ENCODE data around the gene SOWAHB.
"Not testable (repeated sequence)": the region's sequence is repeated elsewhere in the genome, so short reads cannot be mapped to it uniquely, and the experiment has no call there.

The SOWAHB gene

DNA sequence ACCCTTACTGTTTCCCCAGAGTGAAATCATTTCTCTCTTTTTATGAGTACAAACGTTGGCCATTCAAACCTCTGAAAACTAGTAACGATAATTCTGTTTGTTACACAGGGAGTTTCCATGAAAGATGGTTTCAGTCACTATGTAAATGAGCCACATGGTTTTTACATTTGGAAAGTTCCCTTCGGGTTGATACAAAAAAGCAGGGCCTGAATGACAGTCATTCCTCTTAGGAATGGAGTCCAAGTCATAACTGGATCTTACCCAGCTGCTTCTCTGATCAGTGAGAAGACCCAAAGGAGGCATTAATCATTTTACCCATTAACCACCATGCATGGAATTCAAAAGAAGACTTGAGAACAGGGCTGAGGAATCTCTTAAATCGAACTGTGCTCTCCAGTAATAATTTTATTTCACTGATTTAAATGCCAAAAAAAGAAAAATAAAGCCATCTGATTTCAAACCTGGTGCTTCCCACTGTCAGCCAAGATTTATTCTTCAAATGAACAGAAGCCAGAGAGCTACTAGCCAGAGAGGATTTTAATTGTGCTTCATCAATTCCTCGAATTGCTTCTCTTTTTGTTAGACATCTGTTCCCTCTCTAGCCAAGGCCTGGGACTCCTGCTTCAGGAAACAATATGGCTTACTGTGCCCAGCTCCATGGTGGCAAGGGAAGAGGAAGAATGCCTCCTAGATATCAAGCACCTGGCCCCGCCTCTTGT is 3.2 kb downstream of the SOWAHB start:
- DNase-seq = no peak

DNA sequence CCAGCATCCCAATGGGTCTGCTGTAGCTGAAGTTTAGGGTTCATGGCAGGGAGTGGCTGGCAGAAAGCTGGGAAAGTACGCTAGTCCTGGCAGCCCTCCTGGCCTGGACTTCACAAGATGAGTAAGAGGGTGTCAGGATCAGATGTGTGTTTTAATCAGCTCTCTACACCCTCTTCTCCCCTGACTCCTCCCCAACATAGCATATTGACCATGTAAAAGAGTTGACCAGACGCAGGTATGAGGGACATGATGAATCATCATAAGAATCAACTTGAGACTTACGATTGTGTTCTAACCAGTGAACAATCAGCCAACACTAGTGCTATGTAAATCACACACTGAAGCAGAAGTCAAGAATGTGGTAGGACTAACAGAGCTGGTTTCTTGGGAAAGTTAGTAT is 5.3 kb downstream of the SOWAHB start:
- no peak for DNase-seq

DNA sequence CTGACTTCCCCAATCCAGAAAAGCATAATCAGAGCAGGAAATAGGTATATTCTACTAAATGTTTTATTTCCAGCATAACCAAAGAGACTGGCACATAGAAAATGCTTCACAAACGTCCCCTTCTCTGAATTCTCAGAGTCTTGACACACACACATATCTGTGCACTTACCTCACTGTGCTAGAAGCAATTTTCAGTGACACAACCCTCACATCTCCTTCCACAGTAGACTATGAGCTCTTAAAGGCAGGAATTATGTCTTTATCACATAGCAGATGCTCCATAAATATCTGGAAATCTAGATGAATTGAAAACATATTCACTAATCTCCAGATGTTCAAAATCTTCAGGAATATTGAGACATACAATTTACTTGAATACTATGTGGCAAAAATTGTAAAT is 5.9 kb downstream of the SOWAHB start:
- DNase-seq = no peak

DNA sequence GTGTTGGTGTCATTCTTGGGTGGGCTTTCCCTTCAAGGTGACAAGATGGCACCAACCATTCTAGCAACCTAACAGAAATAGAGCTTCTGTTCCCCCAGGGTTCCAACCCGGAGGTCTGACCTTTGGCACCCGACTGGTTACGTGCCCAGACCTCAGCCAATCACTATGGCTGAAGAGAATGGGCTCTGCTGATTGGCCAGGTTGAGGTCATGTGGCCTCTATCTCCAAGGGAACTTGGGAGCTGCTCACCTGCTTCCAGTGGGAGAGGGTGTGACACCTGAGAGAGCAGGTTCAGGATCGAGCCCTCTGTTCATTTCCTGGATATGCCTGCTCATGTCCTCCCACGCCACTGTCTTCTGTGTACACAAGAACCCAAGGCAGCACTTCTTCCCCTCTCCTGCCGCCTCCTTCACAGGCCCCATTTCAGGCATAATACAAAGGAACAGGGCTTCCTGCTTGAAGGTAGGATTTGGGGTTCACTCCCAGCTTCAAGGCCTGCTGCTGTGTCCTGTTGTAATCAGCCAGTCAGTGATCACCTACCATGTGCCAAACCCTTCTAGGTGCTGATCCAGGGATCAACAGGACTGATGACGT is 11.0 kb downstream of the SOWAHB start:
- DNase-seq = no peak

DNA sequence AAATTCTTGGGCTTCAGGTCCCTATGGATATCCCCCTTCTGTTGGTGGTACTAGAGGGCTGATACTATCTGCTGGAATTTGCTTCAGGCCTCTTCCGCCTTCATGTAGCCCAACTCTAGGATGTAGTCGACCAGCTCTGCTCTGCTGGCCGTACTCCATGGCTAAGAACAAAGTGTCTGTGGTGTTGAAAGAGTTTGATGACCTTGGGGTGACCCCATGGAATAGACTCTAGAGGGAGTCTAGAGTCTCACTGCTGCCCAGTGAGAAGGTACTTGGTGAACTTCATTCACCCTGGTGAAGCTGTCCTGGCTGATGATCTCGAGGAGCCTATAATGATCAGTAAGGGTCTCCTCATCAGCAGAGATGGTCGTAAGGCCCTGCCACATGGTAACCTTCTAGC is 11.7 kb downstream of the SOWAHB start:
- no peak for DNase-seq

DNA sequence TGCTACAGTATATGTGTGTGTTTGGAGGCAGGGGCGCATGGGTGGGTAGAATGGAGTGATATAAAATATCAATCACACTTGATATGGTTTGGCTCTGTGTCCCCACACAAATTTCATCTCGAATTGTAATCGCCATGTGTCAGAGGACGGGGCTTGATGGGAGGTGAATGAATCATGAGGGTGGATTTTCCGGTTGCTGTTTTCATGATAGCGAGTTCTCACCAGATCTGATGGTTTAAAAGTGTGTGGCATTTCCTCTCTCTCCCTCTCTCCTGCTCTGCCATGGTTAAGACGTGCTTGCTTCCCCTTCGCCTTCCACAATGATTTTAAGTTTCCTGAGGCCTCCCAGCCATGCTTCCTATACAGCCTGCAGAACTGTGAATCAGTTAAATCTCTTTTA is 14.8 kb downstream of the SOWAHB start:
- no peak for DNase-seq

DNA sequence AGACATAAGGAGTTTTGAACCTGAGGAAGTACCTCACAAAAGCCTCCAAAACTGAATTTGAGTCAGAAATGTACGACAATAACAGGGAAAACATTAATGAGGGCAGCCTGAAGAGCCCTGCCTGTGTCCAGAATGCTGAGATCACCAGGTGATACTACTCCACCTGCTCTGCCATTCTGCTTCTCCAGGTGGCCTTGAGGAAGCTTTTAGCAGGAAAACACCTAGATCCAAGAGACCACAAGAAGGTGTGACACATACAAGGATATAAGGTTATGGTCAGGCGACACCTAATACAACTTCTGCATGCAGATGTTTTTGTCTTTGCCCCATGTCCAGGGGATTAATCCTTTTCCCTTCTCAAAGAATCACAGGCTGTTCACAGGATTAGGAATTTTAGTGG is 15.3 kb downstream of the SOWAHB start:
- no peak for DNase-seq

DNA sequence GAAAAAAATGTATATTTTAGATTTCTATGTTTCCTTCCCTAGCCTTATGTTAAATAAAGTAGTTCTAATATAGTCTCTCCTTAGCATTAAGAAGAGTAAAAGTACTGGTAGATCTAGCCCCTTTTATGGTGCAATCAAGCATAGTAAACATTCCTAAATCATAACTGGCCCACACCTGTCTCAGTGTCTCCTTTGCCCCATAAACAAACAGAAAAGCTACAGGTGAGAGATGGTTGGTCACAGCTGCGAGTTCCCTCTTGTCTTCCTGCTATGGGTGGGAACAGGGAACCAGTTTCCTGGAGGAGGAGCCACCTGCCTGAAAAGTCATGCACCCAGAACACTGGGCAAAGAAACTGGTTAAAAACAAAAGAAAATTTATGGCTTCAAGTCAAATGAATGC is 16.6 kb downstream of the SOWAHB start:
- peak; percentile 16 for DNase-seq

DNA sequence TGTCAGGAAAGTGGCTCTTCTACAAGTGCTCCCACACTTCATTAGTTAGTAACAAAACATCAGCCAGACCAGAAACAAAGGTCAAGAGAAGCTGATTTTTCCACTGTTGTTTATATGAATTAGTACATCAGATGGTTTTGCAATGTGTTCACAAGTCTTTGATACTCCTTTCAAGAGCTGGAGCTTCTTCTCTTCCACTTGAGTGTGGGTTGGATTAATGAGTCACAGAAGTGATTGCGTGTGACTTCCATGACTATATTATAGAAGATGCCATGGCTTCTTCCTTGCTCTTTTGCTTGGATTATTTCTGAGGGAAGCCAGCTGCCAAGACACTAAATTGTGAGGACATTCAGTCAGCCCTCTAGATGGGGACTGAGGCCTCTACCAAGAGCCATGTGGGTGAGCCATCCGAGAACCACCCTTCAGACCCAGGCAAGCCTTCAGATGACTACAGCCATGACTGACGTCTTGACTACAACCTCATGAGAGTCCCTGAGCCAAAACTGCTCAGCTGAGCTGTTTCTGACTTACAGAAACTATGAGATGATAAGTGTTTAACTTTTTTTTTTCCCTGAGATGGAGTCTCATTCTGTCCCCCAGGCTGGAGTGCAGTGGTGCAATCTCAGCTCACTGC is 18.1 kb downstream of the SOWAHB start:
- no peak for DNase-seq

DNA sequence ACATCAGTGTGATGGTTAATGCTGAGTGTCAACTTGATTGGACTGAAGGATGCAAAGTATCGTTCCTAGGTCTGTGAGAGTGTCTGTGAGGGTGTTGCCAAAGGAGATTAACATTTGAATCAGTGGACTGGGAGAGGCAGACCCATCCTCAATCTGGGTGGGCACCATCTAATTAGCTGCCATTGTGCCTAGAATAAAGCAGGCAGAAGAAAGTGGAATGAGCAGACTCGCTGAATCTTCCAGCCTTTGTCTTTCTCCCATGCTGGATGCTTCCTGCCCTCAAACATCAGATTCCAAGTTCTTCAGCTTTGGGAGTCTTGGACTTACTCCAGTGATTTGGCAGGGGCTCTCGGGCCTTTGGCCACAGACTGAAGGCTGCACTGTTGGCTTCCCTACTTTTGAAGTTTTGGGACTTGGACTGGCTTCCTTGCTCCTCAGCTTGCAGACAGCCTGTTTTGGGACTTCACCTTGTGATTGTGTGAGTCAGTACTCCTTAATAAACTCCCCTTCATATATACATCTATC is 19.2 kb downstream of the SOWAHB start:
- not testable (repeated sequence) for DNase-seq

DNA sequence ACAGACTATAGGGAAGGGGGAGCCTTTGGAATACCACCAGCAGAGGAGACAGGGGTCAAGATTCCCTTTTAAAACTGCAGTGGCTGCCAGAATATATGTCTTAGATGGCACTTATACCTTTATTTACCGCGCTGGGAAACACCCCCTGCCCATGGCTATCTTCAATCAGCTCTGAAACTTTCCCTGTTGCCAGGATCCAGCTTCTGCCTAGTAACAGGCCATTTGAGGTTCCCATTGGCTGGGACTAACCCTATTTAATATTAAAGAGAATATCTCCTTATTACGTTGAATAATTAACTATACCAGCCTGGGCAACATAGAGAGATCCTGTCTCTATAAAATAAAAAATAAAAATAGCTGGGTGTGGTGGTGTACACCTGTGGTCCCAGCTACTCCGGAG is 23.8 kb downstream of the SOWAHB start:
- DNase-seq = no peak

DNA sequence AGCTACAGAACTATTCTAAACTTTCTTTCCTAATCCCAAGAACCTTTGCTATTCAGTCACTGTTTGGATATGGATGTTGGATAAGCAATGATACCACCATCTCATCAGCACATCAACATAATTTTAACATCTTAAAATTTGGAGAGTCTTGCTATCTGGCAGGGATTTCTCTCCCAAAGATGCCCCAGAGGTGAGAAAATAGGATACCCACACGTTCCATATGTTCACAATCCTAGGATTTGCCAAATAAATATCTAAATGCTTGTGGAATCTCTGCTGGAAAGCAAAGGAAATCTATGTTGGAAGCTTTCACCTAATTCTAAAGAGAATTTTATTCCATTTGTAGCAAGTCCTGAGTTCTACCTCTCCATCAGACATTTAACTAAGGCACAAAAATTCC is 24.4 kb downstream of the SOWAHB start:
- no peak for DNase-seq

DNA sequence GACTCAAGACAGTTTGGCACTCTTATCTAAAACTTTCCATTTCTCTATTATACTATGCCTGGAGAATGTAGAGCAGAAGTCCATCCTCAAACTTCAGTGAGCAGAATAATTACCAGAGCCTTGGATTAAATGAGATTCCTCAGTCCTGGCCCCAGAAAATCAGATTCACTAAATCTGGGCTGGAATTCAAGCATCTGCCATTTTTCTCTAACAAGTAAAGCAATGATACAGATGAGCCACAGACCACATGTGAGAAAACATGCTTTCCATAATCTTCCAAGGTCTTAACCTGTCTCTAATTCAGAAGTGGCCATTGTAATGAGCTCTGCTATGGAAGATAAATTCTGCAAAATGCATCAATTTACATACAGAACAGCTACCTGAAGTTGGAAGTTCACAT is 25.4 kb downstream of the SOWAHB start:
- DNase-seq = no peak

DNA sequence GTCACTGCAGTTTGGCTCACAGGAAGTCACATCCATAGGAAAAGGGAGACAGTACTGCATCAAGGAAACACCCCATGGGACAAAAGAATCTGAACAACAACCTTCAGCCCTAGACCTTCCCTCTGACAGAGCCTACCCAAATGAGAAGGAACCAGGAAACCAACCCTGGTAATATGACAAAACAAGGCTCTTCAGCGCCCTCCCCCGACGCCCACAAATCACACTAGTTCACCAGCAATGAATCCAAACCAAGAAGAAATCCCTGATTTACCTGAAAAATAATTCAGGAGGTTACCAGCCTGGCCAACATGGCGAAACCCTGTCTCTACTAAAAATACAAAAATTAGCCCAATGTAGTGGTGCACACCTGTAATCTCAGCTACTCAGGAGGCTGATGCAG is 29.2 kb downstream of the SOWAHB start:
- DNase-seq = not testable (repeated sequence)

DNA sequence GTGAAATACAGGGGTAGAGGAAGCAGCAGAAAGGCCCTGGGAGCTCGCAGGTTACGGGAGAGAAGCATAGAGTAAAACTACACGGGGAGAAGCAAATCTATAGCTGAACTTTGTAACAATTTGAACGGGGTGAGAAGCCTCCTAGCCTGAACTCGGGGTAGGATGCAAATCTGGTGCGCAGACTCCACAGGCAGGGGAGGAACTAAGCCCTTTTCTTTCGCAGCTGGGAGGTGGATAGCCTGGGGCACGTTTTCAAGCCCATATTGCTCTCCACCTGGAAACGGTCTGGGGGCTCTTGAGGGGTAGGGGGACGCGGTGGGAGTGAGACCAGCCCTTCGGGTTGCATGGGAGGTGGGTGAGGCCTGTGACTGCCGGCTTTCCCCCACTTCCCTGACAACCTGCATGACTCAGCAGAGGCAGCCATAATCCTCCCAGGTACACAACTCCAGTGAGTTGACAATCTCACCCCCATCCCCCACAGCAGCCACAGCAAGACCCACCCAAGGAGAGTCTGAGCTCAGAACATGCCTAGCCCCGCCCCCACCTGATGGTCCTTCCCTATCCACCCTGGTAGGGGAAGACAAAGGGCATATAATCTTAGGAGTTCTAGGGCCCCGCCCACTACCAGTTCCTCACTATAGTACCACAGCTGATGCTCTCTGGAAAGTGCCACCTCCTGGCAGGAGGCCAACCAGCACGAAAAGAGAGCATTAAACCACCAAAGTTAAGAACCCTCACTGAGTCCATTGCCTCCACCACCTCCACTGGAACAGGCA is 29.9 kb downstream of the SOWAHB start:
- no peak for DNase-seq

DNA sequence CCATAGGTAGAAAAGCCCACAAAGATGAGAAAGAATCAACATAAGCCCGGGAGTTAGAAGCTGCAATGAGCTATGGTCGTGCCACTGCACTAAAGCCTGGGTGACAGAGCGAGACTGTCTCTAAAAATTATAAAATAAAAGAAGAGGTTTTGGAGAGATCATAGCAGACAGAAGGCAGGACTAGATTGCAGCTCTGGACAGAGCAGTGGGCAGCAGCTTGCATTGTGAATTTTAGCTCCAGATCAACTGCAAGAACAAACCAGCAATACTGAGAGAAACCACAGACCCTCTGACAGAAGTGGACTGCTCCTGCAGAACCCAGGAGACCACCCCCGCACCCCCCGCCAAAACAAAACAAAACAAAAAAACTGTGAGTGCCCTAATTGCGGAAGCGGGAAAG is 30.6 kb downstream of the SOWAHB start:
- DNase-seq = no peak

DNA sequence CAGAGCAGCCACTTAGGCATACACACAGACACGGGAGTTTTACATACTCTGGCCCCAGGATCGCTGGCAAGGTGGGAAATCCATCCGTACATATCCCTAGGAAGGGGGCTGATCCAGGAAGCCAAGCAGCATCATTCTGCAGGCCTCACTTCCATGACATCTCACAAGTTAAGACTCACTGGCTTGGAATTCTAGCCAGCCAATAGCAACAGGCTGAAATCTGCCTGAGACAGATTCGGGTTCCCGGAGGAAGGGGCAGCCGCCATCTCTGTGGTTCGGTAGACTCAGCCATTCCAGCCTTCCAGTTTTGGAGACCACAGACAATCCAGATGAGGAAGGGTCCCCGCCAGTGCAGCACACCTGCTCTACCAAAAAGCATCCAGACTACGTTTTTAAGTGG is 31.3 kb downstream of the SOWAHB start:
- DNase-seq = no peak

DNA sequence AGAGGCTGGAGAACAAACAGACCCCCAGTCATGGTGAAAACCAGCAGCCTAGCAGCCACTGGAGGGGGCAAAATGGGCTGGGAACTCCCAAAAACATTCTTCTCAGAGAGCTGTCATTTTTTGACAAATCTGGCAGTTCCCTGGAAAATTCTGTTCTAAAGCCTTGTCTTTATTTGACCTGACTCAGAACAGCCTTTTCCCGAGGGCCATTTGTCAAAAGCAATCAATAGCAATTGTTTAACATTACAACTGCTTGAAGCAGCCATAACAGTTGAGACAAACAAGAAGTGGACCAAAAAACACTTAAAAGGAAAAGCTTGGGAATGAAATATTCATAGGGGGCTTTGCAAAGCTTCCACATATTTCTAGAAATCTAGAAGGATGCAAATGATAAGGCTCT is 39.6 kb downstream of the SOWAHB start:
- no peak for DNase-seq

DNA sequence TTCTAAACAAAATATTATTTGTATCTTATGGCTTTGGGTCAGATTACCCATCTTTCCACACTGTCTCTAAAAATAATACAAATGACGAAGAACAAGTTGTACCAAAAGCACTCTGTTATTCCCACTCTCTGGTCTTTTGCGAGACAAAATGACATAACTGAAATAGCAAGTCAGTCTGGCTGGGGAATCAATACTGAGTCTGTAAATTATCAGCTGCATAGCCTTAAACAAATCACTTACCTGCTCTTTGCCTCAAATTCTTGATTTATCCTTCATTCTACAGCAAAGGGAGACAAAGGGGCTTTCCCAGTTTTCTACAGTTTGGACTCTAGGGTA is 40.9 kb downstream of the SOWAHB start:
- DNase-seq = no peak

DNA sequence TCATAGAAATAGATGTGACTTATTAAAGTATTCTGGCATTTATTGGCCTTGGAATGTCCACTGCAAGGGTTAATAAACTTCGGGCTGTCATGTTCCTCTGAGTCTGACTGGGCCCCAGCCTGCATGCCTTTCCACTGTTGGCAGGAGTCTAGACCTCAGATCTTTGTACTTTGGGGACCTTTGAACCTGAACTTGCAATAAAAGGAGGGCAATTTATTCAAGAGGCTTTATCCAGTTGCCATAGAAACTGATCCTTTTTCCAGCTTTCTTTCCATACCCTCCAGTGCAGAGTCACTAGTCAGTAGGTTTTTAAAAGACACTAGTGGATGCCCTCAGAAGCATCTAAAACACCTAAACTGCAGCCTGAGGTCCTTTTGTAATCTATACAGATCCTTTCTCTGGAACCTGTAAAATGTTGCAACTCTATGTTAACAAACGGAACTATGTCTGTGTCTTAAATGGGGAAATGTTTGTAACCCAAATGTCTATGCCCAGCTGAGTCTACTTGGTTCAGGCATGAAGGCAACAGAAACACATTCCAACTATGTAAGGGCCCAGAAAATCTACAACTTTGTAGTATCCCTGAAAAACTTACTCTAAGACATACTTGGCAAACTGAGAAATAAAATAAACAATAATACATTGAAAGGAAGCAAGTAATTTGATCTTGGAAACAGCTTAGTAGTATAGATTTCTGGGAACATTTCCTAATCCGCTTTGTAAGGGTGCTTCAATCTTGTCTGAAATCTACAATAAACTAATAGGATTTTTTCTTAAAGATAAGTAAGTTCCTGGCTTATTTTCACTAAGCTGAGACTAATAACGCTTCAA is 41.5 kb downstream of the SOWAHB start:
- no peak for DNase-seq

DNA sequence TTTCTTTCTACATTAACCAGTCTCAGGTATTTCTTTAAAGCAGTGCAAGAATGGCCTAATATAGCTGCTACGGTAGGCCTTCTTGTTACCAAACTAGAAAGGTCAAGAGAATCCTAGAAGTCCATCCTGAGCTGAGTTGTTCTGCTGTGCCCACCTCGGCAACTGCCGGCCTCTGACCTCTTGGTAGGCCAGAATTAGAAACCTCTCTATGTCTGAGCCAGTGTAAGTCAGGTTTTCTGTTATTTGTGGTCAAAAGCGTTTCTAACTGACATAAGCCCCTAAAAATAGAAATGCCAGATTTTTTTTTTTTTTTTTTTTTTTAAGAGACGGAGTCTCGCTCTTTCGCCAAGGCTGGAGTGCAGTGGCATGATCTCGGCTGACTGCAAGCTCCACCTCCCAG is 43.1 kb downstream of the SOWAHB start:
- no peak for DNase-seq

DNA sequence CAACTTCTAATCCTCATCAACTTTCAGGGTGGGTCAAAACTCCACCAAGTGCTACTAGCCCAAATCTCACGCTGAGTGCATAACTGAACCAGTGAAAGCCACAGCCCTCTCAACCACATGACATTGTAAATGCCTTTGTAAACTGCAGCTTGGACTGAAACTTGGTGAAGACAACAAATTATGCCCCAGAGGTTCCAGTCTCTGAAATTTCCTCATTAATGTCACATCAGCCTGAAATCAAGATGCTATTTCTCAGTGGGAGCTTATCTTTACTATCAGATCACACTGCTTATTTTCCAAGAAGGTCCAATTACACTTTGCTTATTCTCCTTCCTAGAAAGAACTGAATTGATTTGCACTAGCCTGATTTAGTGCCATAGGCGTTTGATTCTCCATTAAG is 46.6 kb downstream of the SOWAHB start:
- DNase-seq = no peak

DNA sequence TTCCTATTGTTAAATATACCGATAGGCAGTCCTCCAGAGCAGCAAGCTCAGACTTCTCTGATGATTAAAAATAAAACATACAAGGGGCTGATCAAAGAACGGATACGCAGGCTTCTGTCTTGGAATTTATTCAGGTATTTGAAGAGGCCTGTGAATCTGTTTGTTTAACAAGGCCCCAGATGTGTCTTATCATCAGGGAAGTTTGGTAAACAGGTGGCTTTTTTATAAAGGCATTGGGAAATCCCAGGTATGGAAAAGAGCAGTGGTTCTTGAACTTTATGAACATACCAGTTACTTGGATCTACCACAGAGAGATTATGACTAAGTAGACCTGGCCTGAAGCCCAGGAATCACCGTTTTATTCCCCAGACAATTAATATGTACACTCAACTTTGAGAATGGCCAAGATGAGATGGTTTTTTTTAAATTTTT is 47.9 kb downstream of the SOWAHB start:
- no peak for DNase-seq
